AG09319 (cell line): ENCODE measurements around the gene CLIC5.

Experiments used
- DNase-seq: peaks from one replicate; pipeline ENCODE4 v3.0.0-alpha.2; 2010; ENCODE audit warnings: low read depth; ENCODE audit errors: extremely low read depth
- CTCF ChIP-seq: IDR thresholded peaks from 2 replicates; pipeline ENCODE4 v1.5.1; 2011; ENCODE audit warnings: low read depth, mild to moderate bottlenecking, inconsistent platforms, low read length, moderate library complexity

Gene CLIC5

GRCh38 chr6:45917439-45917838 lies 98.2 kb downstream of the CLIC5 start:
- DNase-seq, result no peak
- no peak for TF ChIP-seq CTCF

DNA sequence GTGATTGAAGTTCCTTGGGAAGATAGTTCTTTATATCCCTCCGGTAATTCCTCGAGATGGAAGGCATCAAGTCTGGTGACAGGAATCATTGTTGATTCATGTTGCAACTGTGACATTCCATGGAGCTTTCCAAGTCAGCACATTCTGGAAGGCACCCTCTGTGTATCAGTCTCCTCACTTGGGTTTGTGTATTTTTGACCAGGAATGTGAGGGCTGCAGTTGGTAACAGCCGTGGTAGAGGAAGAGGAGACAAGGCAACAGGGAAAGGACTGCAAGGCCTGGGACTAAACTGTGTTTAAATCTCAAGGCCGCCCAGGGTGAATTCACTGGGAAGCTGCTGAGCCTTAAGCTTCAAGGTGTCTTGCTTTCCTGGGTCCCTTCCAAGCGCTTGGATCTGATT lies 99.0 kb downstream of the CLIC5 start:
- DNase-seq, result no peak
- no peak for TF ChIP-seq CTCF

GRCh38 chr6:45915780-45916468 lies 99.7 kb downstream of the CLIC5 start:
- TF ChIP-seq CTCF, result no peak

GRCh38 chr6:45911691-45912090 lies 104.0 kb downstream of the CLIC5 start:
- no peak for TF ChIP-seq CTCF
- no peak for DNase-seq

More at GRCh38 chr6:45915780-45916468, 99.7 kb downstream of the CLIC5 start:
- DNase-seq, result no peak

- no peak for DNase-seq
- no peak for TF ChIP-seq CTCF
These were observed 111.7 kb downstream of the CLIC5 start for GRCh38 chr6:45903959-45904358.

DNA sequence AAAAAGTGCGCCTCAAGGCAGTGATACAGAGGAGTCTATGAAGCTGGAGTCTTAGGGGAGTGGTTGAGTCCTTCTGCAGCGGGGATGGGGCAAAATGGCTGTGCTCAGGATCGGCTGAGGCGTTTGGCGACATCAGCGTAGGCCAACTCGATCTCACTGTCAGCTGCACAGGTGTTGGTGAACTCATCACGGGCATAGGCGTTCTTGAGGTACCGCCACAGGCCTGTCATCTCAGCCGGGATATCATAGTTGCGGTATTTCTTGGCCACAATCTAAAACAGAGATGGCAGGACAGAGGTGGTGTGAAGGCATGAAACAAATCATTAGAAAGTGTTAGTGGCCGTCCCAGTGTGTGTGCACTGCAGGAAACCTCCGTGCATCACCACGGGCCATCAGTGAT lies 112.7 kb downstream of the CLIC5 start:
- DNase-seq, result no peak
- TF ChIP-seq CTCF, result no peak

DNA sequence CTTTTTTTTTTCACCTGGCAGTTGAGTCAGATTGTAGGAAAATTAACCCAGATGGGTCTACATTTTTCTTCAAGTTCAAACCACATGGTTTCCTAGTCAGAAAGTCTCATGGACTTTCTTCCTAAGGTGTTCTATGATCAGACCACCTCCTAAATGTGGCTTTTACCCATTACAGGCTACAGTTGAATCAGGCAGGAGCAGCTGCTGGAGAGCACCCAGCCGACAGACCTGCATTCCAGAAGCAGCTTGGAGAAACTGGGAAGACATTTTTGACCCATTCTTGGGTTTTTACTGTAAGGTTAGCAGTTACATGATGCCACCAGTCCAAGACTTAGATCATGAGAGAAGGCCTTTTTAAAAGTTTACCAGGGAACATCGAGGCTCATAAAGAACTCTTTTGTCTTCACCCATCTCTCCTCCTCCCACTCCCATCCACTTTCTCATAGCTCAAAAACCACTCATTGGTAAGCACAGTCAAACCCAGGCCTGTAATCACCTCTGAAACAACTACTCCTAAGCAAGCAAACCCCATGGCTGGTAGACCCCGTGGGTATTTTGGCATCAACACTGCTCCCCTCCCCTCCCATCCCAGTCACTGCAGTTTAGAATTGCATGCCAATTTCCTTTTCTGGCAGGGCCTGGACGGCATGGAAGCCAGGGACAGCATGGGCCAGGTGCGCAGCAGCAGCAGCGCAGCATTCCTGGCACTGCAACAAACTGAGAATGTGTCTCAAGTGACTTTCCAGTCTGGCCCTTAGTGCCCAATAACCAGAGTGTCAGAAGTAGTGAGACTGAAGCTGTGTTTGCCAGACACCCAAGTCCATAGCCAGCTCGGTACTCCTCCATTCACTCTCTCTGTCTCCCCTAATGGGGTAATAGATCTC lies 113.7 kb downstream of the CLIC5 start:
- no peak for TF ChIP-seq CTCF
- no peak for DNase-seq
